Measurements from ENCODE around the gene SRPK2.

DNA sequence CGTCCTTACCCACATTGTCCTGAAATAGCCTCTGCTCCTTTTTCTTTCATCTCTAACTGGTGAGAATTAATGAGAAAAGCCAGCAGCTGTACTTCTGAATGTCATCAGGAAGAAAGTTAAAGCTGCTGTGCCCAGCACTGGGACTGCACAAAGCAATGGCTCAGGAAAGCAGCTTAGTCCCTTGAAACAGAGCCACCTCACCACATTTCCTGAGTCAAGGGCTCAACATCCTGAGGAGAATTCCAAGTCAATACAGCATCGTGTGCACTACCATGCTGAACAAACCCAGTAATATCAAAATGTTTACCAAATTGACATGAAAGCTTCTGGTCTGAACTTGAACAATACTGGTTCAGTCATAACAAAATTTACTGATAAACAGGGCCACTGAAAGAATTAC is 234.6 kb downstream of the SRPK2 start:
- TF ChIP-seq, protein P1, sequence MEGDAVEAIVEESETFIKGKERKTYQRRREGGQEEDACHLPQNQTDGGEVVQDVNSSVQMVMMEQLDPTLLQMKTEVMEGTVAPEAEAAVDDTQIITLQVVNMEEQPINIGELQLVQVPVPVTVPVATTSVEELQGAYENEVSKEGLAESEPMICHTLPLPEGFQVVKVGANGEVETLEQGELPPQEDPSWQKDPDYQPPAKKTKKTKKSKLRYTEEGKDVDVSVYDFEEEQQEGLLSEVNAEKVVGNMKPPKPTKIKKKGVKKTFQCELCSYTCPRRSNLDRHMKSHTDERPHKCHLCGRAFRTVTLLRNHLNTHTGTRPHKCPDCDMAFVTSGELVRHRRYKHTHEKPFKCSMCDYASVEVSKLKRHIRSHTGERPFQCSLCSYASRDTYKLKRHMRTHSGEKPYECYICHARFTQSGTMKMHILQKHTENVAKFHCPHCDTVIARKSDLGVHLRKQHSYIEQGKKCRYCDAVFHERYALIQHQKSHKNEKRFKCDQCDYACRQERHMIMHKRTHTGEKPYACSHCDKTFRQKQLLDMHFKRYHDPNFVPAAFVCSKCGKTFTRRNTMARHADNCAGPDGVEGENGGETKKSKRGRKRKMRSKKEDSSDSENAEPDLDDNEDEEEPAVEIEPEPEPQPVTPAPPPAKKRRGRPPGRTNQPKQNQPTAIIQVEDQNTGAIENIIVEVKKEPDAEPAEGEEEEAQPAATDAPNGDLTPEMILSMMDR (IDR thresholded peaks at IDR 0.05; ENCODE audit: low read length) = no peak
- TF ChIP-seq EZH2 (IDR thresholded peaks at IDR 0.05; ENCODE audit: borderline replicate concordance, low read length) = no peak

All from OCI-LY1 (cell line).